MM.1S (cell line): ENCODE results near the gene PPP1R9B.

Experiments
- DNase-seq: peaks from one replicate; pipeline ENCODE4 v3.0.0-alpha.2; 2015
- H2AFZ ChIP-seq: fragments of 300-600 bp; sonication (generic); 2 replicates; pipeline ENCODE4 v1.6.0; 2016; ENCODE audit warnings: antibody characterized with exemption, low read length
- H3F3A ChIP-seq: fragments of 300-600 bp; sonication (generic); 2 replicates; pipeline ENCODE4 v1.6.1; 2016; ENCODE audit warnings: mild to moderate bottlenecking, antibody characterized with exemption, low read length, moderate library complexity, mixed read lengths; ENCODE audit not compliant: insufficient read depth
- H3K27ac ChIP-seq: fragments of 300-600 bp; sonication (generic); 2 replicates; pipeline ENCODE4 v1.5.1; 2016; ENCODE audit warnings: mild to moderate bottlenecking, low read length
- H3K27me3 ChIP-seq: fragments of 300-600 bp; sonication (generic); replicated peaks from 2 replicates; pipeline ENCODE4 v1.6.0; 2016; ENCODE audit warnings: low read length; ENCODE audit not compliant: insufficient read depth
- H3K36me3 ChIP-seq: fragments of 300-600 bp; sonication (generic); replicated peaks from 2 replicates; pipeline ENCODE4 v1.6.1; 2016; ENCODE audit warnings: mild to moderate bottlenecking, low read length, mixed read lengths; ENCODE audit not compliant: insufficient read depth
- H3K4me1 ChIP-seq: fragments of 300-600 bp; sonication (generic); 2 replicates; pipeline ENCODE4 v1.6.1; 2016; ENCODE audit warnings: low read length, mixed read lengths
- H3K4me2 ChIP-seq: fragments of 300-600 bp; sonication (generic); 2 replicates; pipeline ENCODE4 v1.6.0; 2016; ENCODE audit warnings: low read depth, low read length
- H3K4me3 ChIP-seq: fragments of 300-600 bp; sonication (generic); 2 replicates; pipeline ENCODE4 v1.5.1; 2016; ENCODE audit warnings: low read length, mixed read lengths
- H3K79me2 ChIP-seq: fragments of 300-600 bp; sonication (generic); 2 replicates; pipeline ENCODE4 v1.6.1; 2016; ENCODE audit warnings: mixed run types, low read length, mixed read lengths
- H3K9ac ChIP-seq: fragments of 300-600 bp; sonication (generic); 2 replicates; pipeline ENCODE4 v1.6.1; 2016; ENCODE audit warnings: low read length, mixed read lengths
- H3K9me2 ChIP-seq: fragments of 300-600 bp; sonication (generic); replicated peaks from 2 replicates; pipeline ENCODE4 v1.6.1; 2016; ENCODE audit warnings: mild to moderate bottlenecking, low read length, mixed read lengths; ENCODE audit not compliant: insufficient read depth
- H3K9me3 ChIP-seq: fragments of 300-600 bp; sonication (generic); replicated peaks from 2 replicates; pipeline ENCODE4 v1.6.1; 2016; ENCODE audit warnings: mild to moderate bottlenecking, low read length, mixed read lengths; ENCODE audit not compliant: insufficient read depth
- H4K20me1 ChIP-seq: fragments of 300-600 bp; sonication (generic); 2 replicates; pipeline ENCODE4 v1.6.1; 2016; ENCODE audit warnings: mild to moderate bottlenecking, low read length, moderate library complexity, mixed read lengths; ENCODE audit not compliant: insufficient read depth
- CTCF ChIP-seq: fragments of 300-600 bp; sonication (generic); IDR thresholded peaks from 2 replicates; pipeline ENCODE4 v1.5.1; 2016; ENCODE audit warnings: antibody characterized with exemption, low read length, mixed read lengths
- EZH2 ChIP-seq: fragments of 300-600 bp; sonication (generic); optimal IDR thresholded peaks from 2 replicates; pipeline ENCODE3; 2017; ENCODE audit warnings: low read depth, mild to moderate bottlenecking, antibody characterized with exemption, low read length, mixed read lengths
- EZH2phosphoT487 ChIP-seq: fragments of 300-600 bp; sonication (generic); IDR thresholded peaks from 2 replicates; pipeline ENCODE4 v1.6.1; 2018; ENCODE audit warnings: antibody characterized with exemption, low read length

Gene PPP1R9B

GRCh38 chr17:50180111-50180510 lies 29.6 kb upstream of the PPP1R9B start:
- H4K20me1 ChIP-seq: no peaks in the 10 kb centered on the region
- peaks cover 5% of the 10 kb centered on the region; the same call in 1 of the 2 replicates for H3F3A ChIP-seq
- no peaks in the 10 kb centered on the region for H3K79me2 ChIP-seq
- no peak for DNase-seq
- H3K4me1 ChIP-seq: peaks cover 23% of the 10 kb centered on the region
- TF ChIP-seq CTCF (no peak), EZH2 (no peak), EZH2phosphoT487 (no peak)
- no peaks in the 10 kb centered on the region for H3K36me3 ChIP-seq
- H3K4me3 ChIP-seq: no peak overlapping the region
- peaks cover 5% of the 10 kb centered on the region; the same call in 1 of the 2 replicates for H3K27me3 ChIP-seq
- no peak overlapping the region for H2AFZ ChIP-seq
- no peak overlapping the region for H3K4me2 ChIP-seq
- H3K27ac ChIP-seq: no peak overlapping the region
- no peak overlapping the region for H3K9ac ChIP-seq
- no peaks in the 10 kb centered on the region for H3K9me2 ChIP-seq
- H3K9me3 ChIP-seq: no peaks in the 10 kb centered on the region

GRCh38 chr17:50177983-50178834 lies 27.7 kb upstream of the PPP1R9B start:
- no peaks in the 10 kb centered on the region for H3K9me3 ChIP-seq
- H3K36me3 ChIP-seq: no peaks in the 10 kb centered on the region
- no peak overlapping the region for H3K4me3 ChIP-seq
- no peaks in the 10 kb centered on the region for H3F3A ChIP-seq
- H3K9ac ChIP-seq: no peak overlapping the region
- peak overlapping the region; percentile 66 for H2AFZ ChIP-seq
- H3K79me2 ChIP-seq: no peaks in the 10 kb centered on the region
- H3K4me2 ChIP-seq: peak overlapping the region; percentile 37; the same call in 1 of the 2 replicates
- H4K20me1 ChIP-seq: no peaks in the 10 kb centered on the region
- no peaks in the 10 kb centered on the region for H3K9me2 ChIP-seq
- H3K4me1 ChIP-seq: peaks cover 9% of the 10 kb centered on the region
- no peak overlapping the region for H3K27ac ChIP-seq
- peak; percentile 73 for DNase-seq
- TF ChIP-seq EZH2phosphoT487 (no peak), CTCF (peak; percentile 85), EZH2 (no peak)
- H3K27me3 ChIP-seq: no peaks in the 10 kb centered on the region

- no peaks in the 10 kb centered on the region for H3K9me2 ChIP-seq
- DNase-seq: no peak
- no peaks in the 10 kb centered on the region for H3K9me3 ChIP-seq
- H4K20me1 ChIP-seq: no peaks in the 10 kb centered on the region
- no peaks in the 10 kb centered on the region for H3K79me2 ChIP-seq
- H3K27me3 ChIP-seq: no peaks in the 10 kb centered on the region
- H3K36me3 ChIP-seq: no peaks in the 10 kb centered on the region
- no peak overlapping the region for H3K9ac ChIP-seq
- no peak overlapping the region for H3K4me2 ChIP-seq
- H2AFZ ChIP-seq: no peak overlapping the region
- H3K4me1 ChIP-seq: peaks cover 9% of the 10 kb centered on the region; the same call in 1 of the 2 replicates
- no peak overlapping the region for H3K4me3 ChIP-seq
- no peak for TF ChIP-seq CTCF
- no peak for TF ChIP-seq EZH2
- TF ChIP-seq EZH2phosphoT487: no peak
- no peak overlapping the region for H3K27ac ChIP-seq
- no peaks in the 10 kb centered on the region for H3F3A ChIP-seq
Measured at GRCh38 chr17:50177476-50177875, 27.0 kb upstream of the PPP1R9B start.
